Measurements from ENCODE around the gene TCFL5. TPM values are rescaled to one million over a fixed set of nuclear protein-coding genes. Genes with fewer than 3 reads are reported as not detected.
"Not testable (repeated sequence)": the region's sequence is repeated elsewhere in the genome, so short reads cannot be mapped to it uniquely, and the experiment has no call there.

The TCFL5 gene
- total RNA-seq, 1 experiment from 2014 or later = 23.0 TPM

GRCh38 chr20:62860924-62861691, 514 bp downstream of the TCFL5 start:
- in situ Hi-C loops (cut with HindIII; ENCODE audit: low sequenced_read_pairs) = no loop called here
- no peak for DNase-seq (ENCODE audit: low spot score)

GRCh38 chr20:62860391-62860923, 1.2 kb downstream of the TCFL5 start:
- in situ Hi-C loops (cut with HindIII; ENCODE audit: low sequenced_read_pairs) = no loop called here
- peak; percentile 33 for DNase-seq (ENCODE audit: low spot score)

GRCh38 chr20:62859721-62860120, 1.9 kb downstream of the TCFL5 start:
- no peak for DNase-seq (ENCODE audit: low spot score)
- in situ Hi-C loops (cut with HindIII; ENCODE audit: low sequenced_read_pairs) = no loop called here

GRCh38 chr20:62858058-62858830, 3.4 kb downstream of the TCFL5 start:
- DNase-seq (ENCODE audit: low spot score) = no peak
- in situ Hi-C loops (cut with HindIII; ENCODE audit: low sequenced_read_pairs) = no loop called here

GRCh38 chr20:62856931-62857619, 4.5 kb downstream of the TCFL5 start:
- in situ Hi-C loops (cut with HindIII; ENCODE audit: low sequenced_read_pairs) = no loop called here
- DNase-seq (ENCODE audit: low spot score) = no peak

- in situ Hi-C loops (cut with HindIII; ENCODE audit: low sequenced_read_pairs) = no loop called here
- DNase-seq (ENCODE audit: low spot score) = no peak
These were observed 6.5 kb downstream of the TCFL5 start for GRCh38 chr20:62855120-62855519.

- in situ Hi-C loops (cut with HindIII; ENCODE audit: low sequenced_read_pairs) = no loop called here
- DNase-seq (ENCODE audit: low spot score) = no peak
These were observed 7.5 kb downstream of the TCFL5 start for GRCh38 chr20:62854121-62854520.

- DNase-seq (ENCODE audit: low spot score); in situ Hi-C loops (cut with HindIII; ENCODE audit: low sequenced_read_pairs): not testable (repeated sequence)
These were observed 8.3 kb downstream of the TCFL5 start for GRCh38 chr20:62853304-62853703.

GRCh38 chr20:62852841-62853240, 8.8 kb downstream of the TCFL5 start:
- no peak for DNase-seq (ENCODE audit: low spot score)
- in situ Hi-C loops (cut with HindIII; ENCODE audit: low sequenced_read_pairs) = no loop called here

GRCh38 chr20:62852196-62852595, 9.4 kb downstream of the TCFL5 start:
- in situ Hi-C loops (cut with HindIII; ENCODE audit: low sequenced_read_pairs) = no loop called here
- no peak for DNase-seq (ENCODE audit: low spot score)

GRCh38 chr20:62850333-62850974, 11.2 kb downstream of the TCFL5 start:
- in situ Hi-C loops (cut with HindIII; ENCODE audit: low sequenced_read_pairs) = no loop called here
- DNase-seq (ENCODE audit: low spot score) = no peak

GRCh38 chr20:62849431-62849830, 12.2 kb downstream of the TCFL5 start:
- in situ Hi-C loops (cut with HindIII; ENCODE audit: low sequenced_read_pairs) = no loop called here

GRCh38 chr20:62848917-62849316, 12.7 kb downstream of the TCFL5 start:
- in situ Hi-C loops (cut with HindIII; ENCODE audit: low sequenced_read_pairs); DNase-seq (ENCODE audit: low spot score): not testable (repeated sequence)

More at GRCh38 chr20:62849431-62849830, 12.2 kb downstream of the TCFL5 start:
- no peak for DNase-seq (ENCODE audit: low spot score)

- in situ Hi-C loops (cut with HindIII; ENCODE audit: low sequenced_read_pairs) = no loop called here
- no peak for DNase-seq (ENCODE audit: low spot score)
These were observed 15.3 kb downstream of the TCFL5 start for GRCh38 chr20:62846166-62846890.

GRCh38 chr20:62845416-62846160, 16.0 kb downstream of the TCFL5 start:
- no peak for DNase-seq (ENCODE audit: low spot score)
- in situ Hi-C loops (cut with HindIII; ENCODE audit: low sequenced_read_pairs) = no loop called here

- in situ Hi-C loops (cut with HindIII; ENCODE audit: low sequenced_read_pairs) = no loop called here
- DNase-seq (ENCODE audit: low spot score) = no peak
These were observed 17.4 kb downstream of the TCFL5 start for GRCh38 chr20:62844182-62844581.

GRCh38 chr20:62843656-62844055, 18.0 kb downstream of the TCFL5 start:
- in situ Hi-C loops (cut with HindIII; ENCODE audit: low sequenced_read_pairs) = no loop called here
- no peak for DNase-seq (ENCODE audit: low spot score)

GRCh38 chr20:62841705-62842212, 19.9 kb downstream of the TCFL5 start:
- no peak for DNase-seq (ENCODE audit: low spot score)
- in situ Hi-C loops (cut with HindIII; ENCODE audit: low sequenced_read_pairs) = no loop called here
